WTC11 (cell line): ENCODE results near the gene GRK6. TPM values are rescaled to one million over a fixed set of nuclear protein-coding genes. Genes with fewer than 3 reads are reported as not detected.

ENCODE experiments used
- ARID4B ChIP-seq: sonication (generic); formaldehyde crosslinking; IDR thresholded peaks from 2 replicates; pipeline ENCODE4 v1.8.0; 2023; ENCODE audit warnings: missing genetic modification reagents, mild to moderate bottlenecking, borderline replicate concordance
- ETV6 ChIP-seq: sonication (generic); formaldehyde crosslinking; IDR thresholded peaks from 2 replicates; pipeline ENCODE4 v1.8.1; 2022; ENCODE audit warnings: mild to moderate bottlenecking, missing genetic modification reagents
- GRHL2 ChIP-seq: fragments of 250-450 bp; sonication (Bioruptor Pico); IDR thresholded peaks from 2 replicates; pipeline ENCODE4 v1.8.0; 2022; ENCODE audit warnings: mild to moderate bottlenecking, moderate library complexity; ENCODE audit not compliant: insufficient replicate concordance, severe bottlenecking
- IRF2 ChIP-seq: sonication (generic); formaldehyde crosslinking; IDR thresholded peaks from 2 replicates; pipeline ENCODE4 v1.8.0; 2022; ENCODE audit warnings: low read depth, missing genetic modification reagents, borderline replicate concordance
- KAT7 ChIP-seq: sonication (generic); formaldehyde crosslinking; IDR thresholded peaks from 2 replicates; pipeline ENCODE4 v1.8.1; 2023; ENCODE audit warnings: missing genetic modification reagents, mild to moderate bottlenecking, borderline replicate concordance
- MXD4 ChIP-seq: fragments of 250-450 bp; sonication (Bioruptor Pico); IDR thresholded peaks from 2 replicates; pipeline ENCODE4 v1.8.0; 2021; ENCODE audit warnings: mild to moderate bottlenecking, moderate library complexity, borderline replicate concordance
- MYBL2 ChIP-seq: sonication (generic); formaldehyde crosslinking; IDR thresholded peaks from 2 replicates; pipeline ENCODE4 v1.8.1; 2023; ENCODE audit warnings: mild to moderate bottlenecking, moderate library complexity, missing genetic modification reagents
- PREB ChIP-seq: sonication (generic); formaldehyde crosslinking; IDR thresholded peaks from 2 replicates; pipeline ENCODE4 v1.8.1; 2022; ENCODE audit warnings: mild to moderate bottlenecking, missing genetic modification reagents, moderate library complexity, borderline replicate concordance
- PRRX2 ChIP-seq: fragments of 250-450 bp; sonication (Bioruptor Pico); IDR thresholded peaks from 2 replicates; pipeline ENCODE4 v1.8.0; 2021; ENCODE audit warnings: mild to moderate bottlenecking
- SMAD4 ChIP-seq: sonication (generic); formaldehyde crosslinking; IDR thresholded peaks from 2 replicates; pipeline ENCODE4 v1.8.0; 2022; ENCODE audit warnings: mild to moderate bottlenecking, missing genetic modification reagents
- TCF7 ChIP-seq: sonication (generic); formaldehyde crosslinking; IDR thresholded peaks from 2 replicates; pipeline ENCODE4 v1.8.0; 2022; ENCODE audit warnings: mild to moderate bottlenecking, low read depth, missing genetic modification reagents, moderate library complexity
- TP53 ChIP-seq: sonication (generic); formaldehyde crosslinking; IDR thresholded peaks from 2 replicates; pipeline ENCODE4 v1.8.1; 2023; ENCODE audit warnings: mild to moderate bottlenecking, missing genetic modification reagents
- ZNF138 ChIP-seq: sonication (generic); formaldehyde crosslinking; conservative IDR thresholded peaks from 2 replicates; pipeline ENCODE4 v1.8.1; 2022; ENCODE audit warnings: mild to moderate bottlenecking, moderate library complexity, missing genetic modification reagents
- ZNF416 ChIP-seq: fragments of 250-450 bp; sonication (Bioruptor Pico); IDR thresholded peaks from 2 replicates; pipeline ENCODE4 v1.9.0; 2021; ENCODE audit warnings: mild to moderate bottlenecking, inconsistent platforms
- ZNF423 ChIP-seq: fragments of 250-450 bp; sonication (Bioruptor Pico); IDR thresholded peaks from 2 replicates; pipeline ENCODE4 v2.1.2; 2022; ENCODE audit warnings: mild to moderate bottlenecking, moderate library complexity
- total RNA-seq: library from RNA; stranded (reverse); gene quantifications from 3 replicates; pipeline ENCODE4 v1.2.3, GENCODE V29; 2021
- TF ChIP-seq, protein P1 (sequence below): sonication (generic); formaldehyde crosslinking; conservative IDR thresholded peaks from 2 replicates; pipeline ENCODE4 v1.8.1; 2022; ENCODE audit warnings: mild to moderate bottlenecking, missing genetic modification reagents
- TF ChIP-seq, protein P2 (sequence below): sonication (generic); formaldehyde crosslinking; IDR thresholded peaks from 2 replicates; pipeline ENCODE4 v1.8.0; 2022; ENCODE audit warnings: mild to moderate bottlenecking, missing genetic modification reagents
- TF ChIP-seq, protein P3 (sequence below): sonication (generic); formaldehyde crosslinking; IDR thresholded peaks from 2 replicates; pipeline ENCODE4 v1.8.1; 2023; ENCODE audit warnings: mild to moderate bottlenecking, missing genetic modification reagents
- TF ChIP-seq, protein P4 (sequence below): sonication (generic); formaldehyde crosslinking; IDR thresholded peaks from 2 replicates; pipeline ENCODE4 v1.8.1; 2023; ENCODE audit warnings: mild to moderate bottlenecking, missing genetic modification reagents, borderline replicate concordance
- TF ChIP-seq, protein P5 (sequence below): sonication (generic); formaldehyde crosslinking; IDR thresholded peaks from 2 replicates; pipeline ENCODE4 v1.8.1; 2023; ENCODE audit warnings: mild to moderate bottlenecking, missing genetic modification reagents, moderate library complexity
- TF ChIP-seq, protein P6 (sequence below): sonication (generic); formaldehyde crosslinking; IDR thresholded peaks from 2 replicates; pipeline ENCODE4 v1.8.1; 2023; ENCODE audit warnings: mild to moderate bottlenecking, missing genetic modification reagents, moderate library complexity

The GRK6 gene
- total RNA-seq, 1 experiment from 2014 or later = 69.2 TPM

DNA sequence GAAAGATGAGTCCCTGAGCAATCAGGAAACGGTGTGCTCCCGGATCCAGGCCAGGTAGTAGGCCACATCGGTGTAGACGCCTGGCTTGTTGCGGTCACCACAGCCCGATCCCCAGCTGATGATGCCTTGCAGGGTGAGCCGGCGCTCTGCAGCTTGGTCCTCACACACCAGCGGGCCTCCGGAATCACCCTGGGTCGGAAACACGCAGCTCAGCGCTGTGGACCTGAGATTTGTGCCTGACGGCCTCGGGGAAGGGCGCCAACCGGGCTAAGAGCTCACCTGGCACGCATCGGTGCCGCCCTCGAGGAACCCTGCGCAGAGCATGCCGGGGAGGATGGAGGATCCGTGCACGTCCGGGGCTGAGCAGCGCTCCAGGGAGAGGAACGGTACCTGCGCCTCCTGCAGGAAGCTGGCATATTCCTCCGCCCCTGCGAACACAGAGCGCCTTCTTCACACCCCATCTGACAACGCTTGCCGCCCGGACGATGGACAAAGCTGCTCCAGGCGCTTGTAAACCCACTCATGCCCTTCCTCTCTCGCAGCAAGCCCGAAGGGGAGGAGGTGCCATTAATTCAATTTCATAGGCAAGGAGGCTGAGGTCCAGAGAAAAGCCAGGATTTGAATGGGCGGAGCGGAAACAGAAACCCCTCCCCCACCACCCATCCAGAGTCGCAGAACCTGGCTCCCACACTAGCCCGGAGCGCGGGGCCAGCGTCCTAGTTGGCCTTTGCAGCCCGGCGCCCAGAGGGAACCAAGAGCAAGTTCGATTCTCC lies 24.0 kb upstream of the GRK6 start (continued):
- peak; percentile 98 for TF ChIP-seq TP53
- TF ChIP-seq ARID4B (CRISPR knock-in tag) = peak; percentile 91
- peak; percentile 98 for TF ChIP-seq ETV6 (CRISPR knock-in tag)
- peak; percentile 19; the same call in 1 of the 2 replicates for TF ChIP-seq PREB (CRISPR knock-in tag)
- no peak for TF ChIP-seq ZNF416 (CRISPR knock-in tag)
- no peak for TF ChIP-seq ZNF423 (CRISPR knock-in tag)
- TF ChIP-seq, protein P1, sequence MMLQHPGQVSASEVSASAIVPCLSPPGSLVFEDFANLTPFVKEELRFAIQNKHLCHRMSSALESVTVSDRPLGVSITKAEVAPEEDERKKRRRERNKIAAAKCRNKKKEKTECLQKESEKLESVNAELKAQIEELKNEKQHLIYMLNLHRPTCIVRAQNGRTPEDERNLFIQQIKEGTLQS (CRISPR knock-in tag) = no peak; the same call in 1 of the 2 replicates
- no peak for TF ChIP-seq IRF2 (CRISPR knock-in tag)
- TF ChIP-seq, protein P2, sequence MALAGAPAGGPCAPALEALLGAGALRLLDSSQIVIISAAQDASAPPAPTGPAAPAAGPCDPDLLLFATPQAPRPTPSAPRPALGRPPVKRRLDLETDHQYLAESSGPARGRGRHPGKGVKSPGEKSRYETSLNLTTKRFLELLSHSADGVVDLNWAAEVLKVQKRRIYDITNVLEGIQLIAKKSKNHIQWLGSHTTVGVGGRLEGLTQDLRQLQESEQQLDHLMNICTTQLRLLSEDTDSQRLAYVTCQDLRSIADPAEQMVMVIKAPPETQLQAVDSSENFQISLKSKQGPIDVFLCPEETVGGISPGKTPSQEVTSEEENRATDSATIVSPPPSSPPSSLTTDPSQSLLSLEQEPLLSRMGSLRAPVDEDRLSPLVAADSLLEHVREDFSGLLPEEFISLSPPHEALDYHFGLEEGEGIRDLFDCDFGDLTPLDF (CRISPR knock-in tag) = peak; percentile 94
- TF ChIP-seq, protein P3, sequence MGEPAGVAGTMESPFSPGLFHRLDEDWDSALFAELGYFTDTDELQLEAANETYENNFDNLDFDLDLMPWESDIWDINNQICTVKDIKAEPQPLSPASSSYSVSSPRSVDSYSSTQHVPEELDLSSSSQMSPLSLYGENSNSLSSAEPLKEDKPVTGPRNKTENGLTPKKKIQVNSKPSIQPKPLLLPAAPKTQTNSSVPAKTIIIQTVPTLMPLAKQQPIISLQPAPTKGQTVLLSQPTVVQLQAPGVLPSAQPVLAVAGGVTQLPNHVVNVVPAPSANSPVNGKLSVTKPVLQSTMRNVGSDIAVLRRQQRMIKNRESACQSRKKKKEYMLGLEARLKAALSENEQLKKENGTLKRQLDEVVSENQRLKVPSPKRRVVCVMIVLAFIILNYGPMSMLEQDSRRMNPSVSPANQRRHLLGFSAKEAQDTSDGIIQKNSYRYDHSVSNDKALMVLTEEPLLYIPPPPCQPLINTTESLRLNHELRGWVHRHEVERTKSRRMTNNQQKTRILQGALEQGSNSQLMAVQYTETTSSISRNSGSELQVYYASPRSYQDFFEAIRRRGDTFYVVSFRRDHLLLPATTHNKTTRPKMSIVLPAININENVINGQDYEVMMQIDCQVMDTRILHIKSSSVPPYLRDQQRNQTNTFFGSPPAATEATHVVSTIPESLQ (CRISPR knock-in tag) = no peak
- TF ChIP-seq SMAD4 = no peak
- TF ChIP-seq, protein P4, sequence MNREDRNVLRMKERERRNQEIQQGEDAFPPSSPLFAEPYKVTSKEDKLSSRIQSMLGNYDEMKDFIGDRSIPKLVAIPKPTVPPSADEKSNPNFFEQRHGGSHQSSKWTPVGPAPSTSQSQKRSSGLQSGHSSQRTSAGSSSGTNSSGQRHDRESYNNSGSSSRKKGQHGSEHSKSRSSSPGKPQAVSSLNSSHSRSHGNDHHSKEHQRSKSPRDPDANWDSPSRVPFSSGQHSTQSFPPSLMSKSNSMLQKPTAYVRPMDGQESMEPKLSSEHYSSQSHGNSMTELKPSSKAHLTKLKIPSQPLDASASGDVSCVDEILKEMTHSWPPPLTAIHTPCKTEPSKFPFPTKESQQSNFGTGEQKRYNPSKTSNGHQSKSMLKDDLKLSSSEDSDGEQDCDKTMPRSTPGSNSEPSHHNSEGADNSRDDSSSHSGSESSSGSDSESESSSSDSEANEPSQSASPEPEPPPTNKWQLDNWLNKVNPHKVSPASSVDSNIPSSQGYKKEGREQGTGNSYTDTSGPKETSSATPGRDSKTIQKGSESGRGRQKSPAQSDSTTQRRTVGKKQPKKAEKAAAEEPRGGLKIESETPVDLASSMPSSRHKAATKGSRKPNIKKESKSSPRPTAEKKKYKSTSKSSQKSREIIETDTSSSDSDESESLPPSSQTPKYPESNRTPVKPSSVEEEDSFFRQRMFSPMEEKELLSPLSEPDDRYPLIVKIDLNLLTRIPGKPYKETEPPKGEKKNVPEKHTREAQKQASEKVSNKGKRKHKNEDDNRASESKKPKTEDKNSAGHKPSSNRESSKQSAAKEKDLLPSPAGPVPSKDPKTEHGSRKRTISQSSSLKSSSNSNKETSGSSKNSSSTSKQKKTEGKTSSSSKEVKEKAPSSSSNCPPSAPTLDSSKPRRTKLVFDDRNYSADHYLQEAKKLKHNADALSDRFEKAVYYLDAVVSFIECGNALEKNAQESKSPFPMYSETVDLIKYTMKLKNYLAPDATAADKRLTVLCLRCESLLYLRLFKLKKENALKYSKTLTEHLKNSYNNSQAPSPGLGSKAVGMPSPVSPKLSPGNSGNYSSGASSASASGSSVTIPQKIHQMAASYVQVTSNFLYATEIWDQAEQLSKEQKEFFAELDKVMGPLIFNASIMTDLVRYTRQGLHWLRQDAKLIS = peak; percentile 89; the same call in 1 of the 2 replicates
- TF ChIP-seq TCF7 = peak; percentile 87; the same call in 1 of the 2 replicates
- TF ChIP-seq, protein P5, sequence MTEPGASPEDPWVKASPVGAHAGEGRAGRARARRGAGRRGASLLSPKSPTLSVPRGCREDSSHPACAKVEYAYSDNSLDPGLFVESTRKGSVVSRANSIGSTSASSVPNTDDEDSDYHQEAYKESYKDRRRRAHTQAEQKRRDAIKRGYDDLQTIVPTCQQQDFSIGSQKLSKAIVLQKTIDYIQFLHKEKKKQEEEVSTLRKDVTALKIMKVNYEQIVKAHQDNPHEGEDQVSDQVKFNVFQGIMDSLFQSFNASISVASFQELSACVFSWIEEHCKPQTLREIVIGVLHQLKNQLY (CRISPR knock-in tag) = no peak
- TF ChIP-seq MXD4 (CRISPR knock-in tag) = no peak
- TF ChIP-seq PRRX2 (CRISPR knock-in tag) = no peak
- TF ChIP-seq, protein P6, sequence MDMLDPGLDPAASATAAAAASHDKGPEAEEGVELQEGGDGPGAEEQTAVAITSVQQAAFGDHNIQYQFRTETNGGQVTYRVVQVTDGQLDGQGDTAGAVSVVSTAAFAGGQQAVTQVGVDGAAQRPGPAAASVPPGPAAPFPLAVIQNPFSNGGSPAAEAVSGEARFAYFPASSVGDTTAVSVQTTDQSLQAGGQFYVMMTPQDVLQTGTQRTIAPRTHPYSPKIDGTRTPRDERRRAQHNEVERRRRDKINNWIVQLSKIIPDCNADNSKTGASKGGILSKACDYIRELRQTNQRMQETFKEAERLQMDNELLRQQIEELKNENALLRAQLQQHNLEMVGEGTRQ (CRISPR knock-in tag) = peak; percentile 29; the same call in 1 of the 2 replicates
- TF ChIP-seq KAT7 (CRISPR knock-in tag) = 0 out of 2 replicates have a peak, but pooled peaks have one; percentile 79
- peak; percentile 97 for TF ChIP-seq MYBL2
- peak; percentile 96 for TF ChIP-seq ZNF138 (CRISPR knock-in tag)
- TF ChIP-seq GRHL2 (CRISPR knock-in tag) = no peak
